ENCODE results near the gene ACAD11.
"Not testable (repeated sequence)": the region's sequence is repeated elsewhere in the genome, so short reads cannot be mapped to it uniquely, and the experiment has no call there.

Gene ACAD11

DNA sequence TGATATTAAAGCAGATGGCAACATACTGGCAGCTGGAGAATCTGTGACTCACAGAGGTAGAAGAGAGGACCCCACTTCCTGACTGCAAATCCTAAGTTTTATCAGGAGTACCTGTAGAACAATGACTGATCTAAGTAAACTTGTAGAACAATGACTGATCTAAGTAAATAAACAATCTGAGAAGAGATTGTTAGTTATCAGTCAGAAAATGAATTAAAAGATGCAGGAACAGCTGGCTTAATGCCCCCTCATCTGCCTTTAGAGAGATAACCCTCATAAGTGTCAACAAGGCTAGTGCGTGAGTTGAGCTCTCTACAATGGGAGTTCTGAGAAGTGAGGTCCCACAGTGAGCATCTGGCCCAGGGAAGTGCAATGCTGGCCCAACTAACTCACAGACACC is 14.6 kb downstream of the ACAD11 start:
- DNase-seq (ENCODE audit: low read depth in 2 of 2): no peak

DNA sequence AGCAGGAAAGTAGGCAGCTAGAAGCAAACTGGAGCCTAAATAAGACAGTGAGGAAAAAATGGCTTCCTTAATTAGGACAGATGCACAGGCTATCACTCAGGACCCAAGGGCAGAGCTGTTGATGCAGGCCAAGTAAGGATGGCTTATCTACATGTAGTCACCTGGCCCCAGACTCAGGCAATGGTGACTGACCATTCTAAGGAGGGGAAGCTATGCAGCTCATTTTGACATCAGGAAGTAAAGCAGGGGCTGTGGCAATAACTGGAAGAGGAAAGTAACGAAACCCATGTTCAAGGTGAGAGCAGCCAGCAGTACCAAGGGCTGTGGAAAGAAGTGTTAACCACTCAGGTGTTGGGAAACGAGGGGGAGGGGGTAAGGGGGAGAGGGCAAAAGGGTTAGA is 16.2 kb downstream of the ACAD11 start:
- DNase-seq (ENCODE audit: low read depth in 2 of 2): no peak

DNA sequence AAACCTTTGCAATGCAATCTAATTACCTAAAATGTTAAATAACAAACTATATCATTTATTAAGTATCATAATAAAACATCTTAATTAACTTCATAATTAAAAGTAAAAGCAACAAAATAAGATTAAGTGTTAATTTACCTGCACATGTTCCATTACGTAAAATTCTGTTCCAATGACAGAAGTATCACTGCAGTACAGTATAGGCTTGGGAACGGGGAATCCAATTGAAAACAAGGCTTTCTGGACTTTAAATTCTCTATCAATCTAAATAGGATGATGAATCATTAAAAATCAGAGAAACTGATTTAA is 17.1 kb downstream of the ACAD11 start:
- DNase-seq (ENCODE audit: low read depth in 2 of 2): no peak

DNA sequence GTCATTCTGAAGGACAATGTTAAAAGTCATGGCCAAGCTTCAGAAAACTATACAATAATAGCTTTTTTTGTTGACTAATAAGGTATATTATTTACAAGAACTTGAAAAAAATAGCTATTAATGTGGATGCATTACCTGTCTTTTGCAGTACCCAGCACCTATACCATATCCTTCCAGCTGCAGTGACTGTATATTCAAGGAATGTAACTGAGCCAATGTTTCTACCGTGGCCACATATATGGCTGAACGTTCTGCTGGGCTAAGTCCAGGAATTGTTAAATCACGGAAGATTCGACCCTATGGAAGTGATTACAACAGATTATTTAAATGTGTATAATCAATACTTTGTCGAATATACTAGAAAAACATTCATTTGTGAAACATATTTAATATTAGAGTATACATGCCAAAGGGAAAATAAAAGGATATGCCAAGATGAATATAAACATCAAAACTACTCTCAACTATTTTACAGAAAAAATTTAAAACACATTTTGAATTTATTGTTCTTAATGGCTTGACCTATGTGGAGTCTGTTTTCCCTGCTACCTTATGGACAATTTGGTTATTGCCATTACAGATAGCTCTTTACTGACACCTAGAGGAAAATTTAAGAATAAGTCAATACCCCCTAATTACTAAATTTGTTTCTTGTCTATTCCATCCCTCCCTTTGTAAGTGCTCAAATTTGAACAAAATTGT is 17.6 kb downstream of the ACAD11 start:
- no peak for DNase-seq (ENCODE audit: low read depth in 2 of 2)

DNA sequence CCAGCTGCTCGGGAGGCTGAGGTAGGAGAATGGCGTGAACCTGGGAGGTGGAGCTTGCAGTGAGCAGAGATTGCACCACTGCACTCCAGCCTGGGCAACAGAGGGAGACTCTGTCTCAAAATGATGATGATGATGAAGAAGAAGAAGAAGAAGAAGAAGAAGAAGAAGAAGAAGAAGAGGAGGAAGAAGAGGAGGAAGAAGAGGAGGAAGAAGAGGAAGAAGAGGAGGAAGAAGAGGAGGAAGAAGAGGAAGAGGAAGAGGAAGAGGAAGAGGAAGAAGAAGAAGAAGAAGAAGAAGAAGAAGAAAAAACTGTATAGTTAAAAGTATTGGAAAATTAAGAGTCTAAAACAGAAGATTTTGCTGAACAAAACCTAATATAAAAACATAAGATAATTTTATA is 18.2 kb downstream of the ACAD11 start:
- not testable (repeated sequence) for DNase-seq (ENCODE audit: low read depth in 2 of 2)

DNA sequence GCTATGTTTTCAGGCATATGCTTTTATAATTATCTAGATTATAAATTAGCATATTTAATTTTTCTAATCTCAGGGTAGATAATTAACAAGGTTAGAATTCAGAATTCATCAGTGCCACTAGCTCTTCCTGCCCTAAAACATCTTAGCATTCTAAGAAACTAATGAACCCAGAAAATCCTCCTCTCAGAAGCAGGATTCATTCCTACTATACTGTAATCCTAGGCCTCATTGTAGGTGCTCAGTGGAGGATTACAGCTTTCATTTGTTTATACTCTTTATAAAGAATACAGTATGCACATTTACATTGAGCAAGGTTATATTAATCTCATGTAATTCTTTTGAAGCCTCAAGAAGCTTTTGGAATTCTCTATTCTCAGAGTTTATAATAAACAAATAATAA is 20.9 kb downstream of the ACAD11 start:
- DNase-seq (ENCODE audit: low read depth in 2 of 2): no peak

DNA sequence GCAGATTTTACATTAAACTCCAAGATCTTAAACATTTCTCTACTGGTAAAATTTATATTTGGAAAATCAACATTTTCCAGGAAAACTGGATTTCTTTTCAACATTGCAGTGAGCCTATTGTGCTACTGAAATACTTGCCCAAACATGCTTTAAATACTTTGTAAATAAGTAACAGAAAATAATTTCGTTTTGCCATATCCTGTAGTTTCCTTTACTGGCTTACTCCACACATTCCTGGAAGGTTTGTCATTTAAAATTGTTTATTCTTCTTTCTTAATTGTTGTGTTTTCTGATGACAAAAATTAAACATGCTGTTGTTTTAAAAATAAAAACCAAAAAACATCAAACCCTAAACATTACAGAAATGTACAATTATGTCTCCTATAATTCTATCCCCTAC is 22.0 kb downstream of the ACAD11 start:
- DNase-seq (ENCODE audit: low read depth in 2 of 2): no peak

DNA sequence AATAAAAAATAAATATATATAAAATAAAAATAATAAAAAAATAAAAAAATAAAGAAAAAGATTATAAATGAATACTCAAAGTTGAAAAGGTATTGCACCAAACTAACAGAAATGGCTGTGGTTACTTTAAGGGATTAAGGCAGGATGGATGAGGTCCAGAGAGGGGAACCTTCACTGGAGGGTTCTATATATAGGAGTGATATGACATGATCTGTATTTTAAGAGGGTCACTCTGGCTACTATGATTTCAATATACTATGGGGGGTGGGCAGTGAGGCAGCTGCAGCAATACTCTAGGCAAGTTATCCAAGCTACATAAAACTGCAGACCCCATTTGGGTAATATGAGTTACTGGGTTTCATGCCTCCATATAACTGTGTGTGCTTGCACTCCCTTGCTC is 24.6 kb downstream of the ACAD11 start:
- no peak for DNase-seq (ENCODE audit: low read depth in 2 of 2)

DNA sequence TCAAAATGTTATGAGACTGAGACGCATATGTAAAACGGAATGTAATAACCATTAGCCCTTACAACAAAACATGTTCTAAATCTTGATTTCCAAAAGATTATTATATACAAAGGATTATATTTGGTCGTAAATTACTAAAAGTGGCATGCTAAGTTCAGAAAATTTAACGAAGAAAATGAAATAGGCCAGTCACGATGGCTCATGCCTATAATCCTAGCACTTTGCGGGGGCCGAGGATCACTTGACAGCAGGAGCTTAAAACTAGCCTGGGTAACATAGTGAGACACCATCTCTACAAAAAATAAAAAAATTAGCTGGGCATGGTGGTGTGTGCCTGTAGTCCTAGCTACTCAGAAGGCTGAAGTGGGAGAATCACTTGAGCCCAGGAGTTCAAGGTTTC is 29.0 kb downstream of the ACAD11 start:
- DNase-seq (ENCODE audit: low read depth in 2 of 2): no peak

DNA sequence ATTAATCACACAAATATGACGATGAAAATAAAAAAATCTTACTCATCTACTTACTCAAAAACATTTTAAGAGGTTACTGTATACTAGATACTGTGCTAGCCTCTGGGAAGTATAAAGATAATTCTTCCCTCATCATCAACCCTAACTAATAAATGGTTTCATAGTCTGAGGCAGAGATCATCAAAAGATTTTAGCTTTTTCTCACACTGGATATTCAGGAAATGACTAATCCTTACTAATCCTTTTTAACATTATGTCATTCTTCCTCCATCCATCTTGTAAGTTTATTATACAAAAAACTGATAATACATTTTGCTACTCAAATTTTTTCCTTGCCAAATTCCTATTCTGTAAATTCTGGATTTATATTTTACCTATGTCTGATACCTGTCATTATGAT is 29.7 kb downstream of the ACAD11 start:
- no peak for DNase-seq (ENCODE audit: low read depth in 2 of 2)

DNA sequence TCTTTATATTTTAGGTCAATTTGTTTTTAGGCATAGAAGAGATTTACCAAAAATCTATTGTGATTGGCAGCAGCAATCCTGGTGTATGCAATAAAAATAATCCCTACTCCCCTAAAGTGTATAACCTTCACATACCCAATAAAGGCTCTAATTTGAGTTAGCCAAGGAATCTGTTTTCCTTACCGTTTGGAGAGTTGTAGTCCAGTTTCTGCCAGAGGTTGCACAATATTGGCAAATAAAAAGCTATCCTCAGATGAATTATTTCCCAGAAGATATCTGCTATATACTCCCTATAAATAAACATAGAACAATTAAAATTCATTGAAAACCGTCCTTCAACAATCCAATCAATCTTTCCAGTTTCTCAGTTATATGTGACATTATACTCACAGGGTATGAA is 31.5 kb downstream of the ACAD11 start:
- no peak for DNase-seq (ENCODE audit: low read depth in 2 of 2)

DNA sequence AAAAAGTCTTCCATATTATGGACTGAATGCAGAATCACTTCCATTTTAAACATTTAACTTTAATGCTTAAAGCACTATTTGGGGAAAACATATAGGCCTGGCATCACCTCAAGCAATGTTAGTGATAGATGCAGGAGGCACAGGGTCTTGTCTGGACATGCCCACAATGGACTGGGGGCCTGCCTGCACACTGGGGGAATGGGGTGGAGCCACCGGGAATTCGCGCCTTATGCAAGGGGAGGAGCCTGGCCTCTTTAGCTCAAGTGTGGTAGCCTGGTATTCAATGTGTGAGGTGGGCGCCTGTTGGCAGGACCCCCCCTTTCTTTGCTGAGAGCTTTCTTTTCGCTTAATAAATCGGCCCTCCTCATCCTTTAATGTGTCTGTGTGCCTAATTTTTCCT is 32.7 kb downstream of the ACAD11 start:
- no peak for DNase-seq (ENCODE audit: low read depth in 2 of 2)

DNA sequence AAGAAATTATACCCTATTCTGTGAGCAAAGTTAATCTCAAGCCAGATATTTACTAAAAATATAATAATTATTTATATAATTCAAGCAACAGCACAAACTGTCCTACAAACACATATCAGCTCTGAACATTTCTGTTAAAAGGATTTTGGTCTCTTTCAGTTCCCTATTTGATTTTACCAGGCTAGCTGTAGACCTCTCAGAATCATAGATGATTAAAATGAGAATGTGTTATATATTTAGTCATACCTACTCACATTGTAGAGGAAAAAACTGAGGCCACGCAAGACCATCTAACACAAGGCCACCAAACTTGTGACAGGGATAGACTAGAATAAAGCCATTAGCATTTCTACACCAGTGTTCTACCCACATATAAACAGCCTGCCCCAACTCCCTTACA is 34.0 kb downstream of the ACAD11 start:
- DNase-seq (ENCODE audit: low read depth in 2 of 2): no peak

DNA sequence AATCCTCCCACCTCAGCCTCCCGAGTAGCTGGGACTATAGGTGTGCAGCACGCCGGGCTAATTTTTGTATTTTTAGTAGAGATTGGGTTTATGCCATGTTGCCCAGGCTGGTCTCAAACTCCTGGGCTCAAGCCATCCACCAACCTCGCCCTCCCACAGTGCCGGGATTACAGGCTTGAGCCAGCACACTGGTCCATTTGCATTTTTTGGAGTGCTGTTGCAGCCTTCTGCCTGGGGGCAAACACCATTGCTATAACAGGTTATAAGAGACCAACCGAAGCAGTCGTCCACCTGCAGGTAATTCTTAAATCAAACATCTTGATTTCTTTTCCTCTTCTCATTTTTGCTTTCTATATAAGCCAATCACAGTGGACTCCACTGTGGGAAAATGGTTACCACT is 34.8 kb downstream of the ACAD11 start:
- DNase-seq (ENCODE audit: low read depth in 2 of 2): no peak

DNA sequence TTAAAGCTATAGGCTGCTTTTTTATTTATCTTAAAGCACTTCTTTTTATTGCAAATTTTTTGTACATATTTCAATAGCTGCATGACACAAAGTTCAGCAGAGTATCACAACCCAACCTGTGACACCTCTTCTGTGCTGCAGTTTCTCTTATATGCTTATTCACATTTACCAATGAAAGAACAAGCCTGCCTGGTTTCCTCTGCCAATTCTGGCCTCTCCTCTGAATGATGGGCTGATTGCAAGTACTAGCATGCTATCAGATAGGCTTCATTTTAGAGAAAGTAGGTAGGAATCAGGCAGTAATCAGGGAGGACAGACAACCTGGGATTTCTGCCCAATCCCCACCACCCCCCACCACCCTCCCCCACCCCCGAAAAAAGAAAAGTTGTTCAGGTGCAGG is 36.0 kb downstream of the ACAD11 start:
- DNase-seq (ENCODE audit: low read depth in 2 of 2): no peak

DNA sequence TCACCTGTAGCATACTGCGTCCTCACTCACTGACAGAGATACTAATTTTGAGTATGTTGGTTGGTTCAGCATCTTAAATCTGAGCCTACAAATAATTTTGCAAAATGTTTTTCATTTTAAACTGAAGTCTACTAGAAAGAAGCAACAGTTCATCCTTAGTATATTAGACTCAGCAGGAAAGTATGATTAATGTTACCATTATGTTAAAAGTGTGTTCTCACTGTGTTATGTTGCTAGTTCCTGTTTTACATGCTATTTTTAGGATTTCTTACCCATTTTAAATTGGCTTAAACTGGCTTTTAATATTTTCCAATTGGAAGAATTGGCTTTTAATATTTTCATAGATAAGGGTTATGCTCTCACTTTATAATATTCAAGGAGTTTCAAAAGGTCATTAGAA is 36.8 kb downstream of the ACAD11 start:
- DNase-seq (ENCODE audit: low read depth in 2 of 2): no peak

DNA sequence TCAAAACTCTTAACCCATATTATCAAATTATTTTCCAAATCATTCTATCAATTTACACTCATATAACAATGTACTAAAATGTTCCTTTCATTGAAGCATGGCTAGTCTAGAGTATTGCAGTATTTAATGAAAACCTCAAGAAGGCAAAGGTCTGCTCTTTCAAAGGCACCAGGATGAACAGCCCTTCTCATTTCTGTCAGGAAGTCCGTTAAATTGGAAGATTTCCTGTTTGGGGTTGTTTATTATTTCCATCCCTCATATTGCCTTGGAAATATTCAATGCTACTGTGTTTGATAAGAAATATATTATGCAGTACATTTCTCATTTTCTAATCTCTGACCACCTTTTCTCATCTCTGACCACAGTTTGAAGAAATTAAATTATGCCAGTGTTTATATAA is 37.5 kb downstream of the ACAD11 start:
- no peak for DNase-seq (ENCODE audit: low read depth in 2 of 2)

DNA sequence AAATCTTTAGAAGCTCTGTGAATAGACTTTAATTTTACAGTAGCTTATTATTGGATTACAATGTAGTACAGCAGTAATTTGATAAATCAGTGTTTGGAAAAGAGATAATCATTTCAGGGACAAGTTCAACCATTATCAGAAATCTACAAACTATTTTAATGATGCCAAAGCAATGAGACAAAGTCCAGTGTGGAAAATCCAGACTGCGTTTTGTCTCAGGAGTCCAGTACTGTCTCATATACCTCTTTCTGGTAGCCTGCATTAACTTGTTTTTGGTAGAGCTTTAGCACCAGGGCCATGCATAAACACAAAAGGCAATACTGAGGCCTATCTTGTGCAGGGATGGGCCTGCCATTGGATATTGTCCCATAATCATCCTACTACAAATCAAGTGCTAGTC is 42.8 kb downstream of the ACAD11 start:
- DNase-seq (ENCODE audit: low read depth in 2 of 2): no peak

DNA sequence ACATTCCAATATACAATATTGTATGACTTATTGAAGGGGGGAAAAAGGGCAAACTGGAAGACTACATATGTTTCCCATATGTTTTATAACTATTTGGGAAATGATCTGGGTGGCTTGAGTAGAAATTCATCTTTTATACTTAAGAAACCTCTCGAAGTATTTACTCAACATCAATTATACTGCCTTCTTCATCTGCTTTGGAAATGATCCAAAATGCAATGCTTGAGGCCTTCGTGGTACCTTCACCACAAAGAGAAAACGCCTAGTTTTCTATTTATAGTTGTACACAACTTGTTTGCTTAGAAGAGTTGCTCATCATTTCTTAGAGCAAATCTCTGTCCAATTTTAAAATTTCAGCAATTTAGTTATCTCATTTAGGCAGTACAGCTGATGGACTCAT is 43.7 kb downstream of the ACAD11 start:
- DNase-seq (ENCODE audit: low read depth in 2 of 2): no peak

DNA sequence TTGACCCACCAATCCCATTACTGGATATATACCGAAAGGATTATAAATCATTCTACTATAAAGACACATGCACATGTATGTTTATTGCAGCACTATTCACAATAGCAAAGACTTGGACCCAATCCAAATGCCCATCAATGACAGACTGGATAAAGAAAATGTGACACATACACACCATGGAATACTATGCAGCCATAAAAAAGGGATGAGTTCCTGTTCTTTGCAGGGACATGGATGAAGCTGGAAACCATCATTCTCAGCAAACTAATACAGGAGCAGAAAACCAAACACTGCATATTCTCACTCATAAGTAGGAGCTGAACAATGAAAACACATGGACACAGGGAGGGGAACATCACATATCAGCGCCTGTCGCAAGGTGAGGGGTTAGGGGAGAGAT is 44.3 kb downstream of the ACAD11 start:
- not testable (repeated sequence) for DNase-seq (ENCODE audit: low read depth in 2 of 2)

DNA sequence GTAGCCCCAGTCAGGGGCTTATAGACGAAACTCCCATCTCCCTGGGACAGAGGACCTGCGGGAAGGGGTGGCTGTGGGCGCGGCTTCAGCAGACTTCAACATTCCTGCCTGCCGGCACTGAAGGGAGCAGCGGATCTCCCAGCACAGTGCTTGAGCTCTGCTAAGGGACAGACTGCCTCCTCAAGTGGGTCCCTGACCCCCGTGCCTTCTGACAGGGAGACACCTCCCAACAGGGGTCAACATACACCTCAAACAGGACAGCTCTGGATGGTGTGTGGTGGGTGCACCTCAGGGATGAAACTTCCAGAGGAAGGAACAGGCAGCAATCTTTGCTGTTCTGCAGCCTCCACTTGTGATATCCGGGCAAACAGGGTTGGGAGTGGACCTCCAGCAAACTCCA is 53.0 kb downstream of the ACAD11 start:
- DNase-seq (ENCODE audit: low read depth in 2 of 2): not testable (repeated sequence)

DNA sequence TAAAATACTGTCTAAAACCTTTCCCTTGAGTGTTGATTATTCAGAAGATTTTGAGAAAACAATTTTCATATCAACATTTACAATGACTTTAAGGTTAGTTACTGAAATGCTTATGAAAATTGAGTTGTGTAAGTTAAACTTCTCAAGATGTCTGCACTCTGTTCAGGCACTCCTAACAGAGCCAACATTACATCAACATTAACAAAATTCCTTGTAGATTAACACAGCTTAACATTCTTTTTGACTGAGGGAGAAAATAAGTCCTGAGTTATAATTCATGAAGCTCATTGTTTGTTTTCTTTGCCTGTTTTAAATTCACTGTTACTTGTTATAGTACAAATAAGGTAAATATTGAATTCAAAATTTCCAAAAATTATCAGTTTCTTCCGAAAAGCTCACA is 53.5 kb downstream of the ACAD11 start:
- DNase-seq (ENCODE audit: low read depth in 2 of 2): no peak

DNA sequence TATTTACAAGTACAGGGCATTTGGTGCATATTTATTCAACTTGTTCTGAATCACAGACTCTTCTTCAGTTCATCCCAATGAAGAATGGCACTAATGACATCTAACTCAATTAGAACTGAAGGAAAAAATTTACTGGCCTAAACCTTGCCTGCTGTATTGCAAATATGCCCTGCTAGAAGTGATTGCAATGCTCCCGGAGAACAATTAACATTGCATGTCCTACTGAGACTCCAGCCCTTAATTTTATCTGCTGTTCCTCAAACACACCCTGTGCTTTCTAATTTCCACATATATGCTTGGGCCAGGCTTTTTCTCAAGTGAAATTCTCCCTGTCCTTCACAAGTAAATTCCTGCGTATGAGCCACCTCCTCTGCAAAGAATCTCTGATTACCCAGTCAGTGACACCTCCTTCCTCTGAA is 54.2 kb downstream of the ACAD11 start:
- DNase-seq (ENCODE audit: low read depth in 2 of 2): no peak

DNA sequence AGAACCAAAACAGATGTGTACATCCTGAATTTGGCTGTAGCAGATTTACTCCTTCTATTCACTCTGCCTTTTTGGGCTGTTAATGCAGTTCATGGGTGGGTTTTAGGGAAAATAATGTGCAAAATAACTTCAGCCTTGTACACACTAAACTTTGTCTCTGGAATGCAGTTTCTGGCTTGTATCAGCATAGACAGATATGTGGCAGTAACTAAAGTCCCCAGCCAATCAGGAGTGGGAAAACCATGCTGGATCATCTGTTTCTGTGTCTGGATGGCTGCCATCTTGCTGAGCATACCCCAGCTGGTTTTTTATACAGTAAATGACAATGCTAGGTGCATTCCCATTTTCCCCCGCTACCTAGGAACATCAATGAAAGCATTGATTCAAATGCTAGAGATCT is 59.0 kb downstream of the ACAD11 start:
- not testable (repeated sequence) for DNase-seq (ENCODE audit: low read depth in 2 of 2)

DNA sequence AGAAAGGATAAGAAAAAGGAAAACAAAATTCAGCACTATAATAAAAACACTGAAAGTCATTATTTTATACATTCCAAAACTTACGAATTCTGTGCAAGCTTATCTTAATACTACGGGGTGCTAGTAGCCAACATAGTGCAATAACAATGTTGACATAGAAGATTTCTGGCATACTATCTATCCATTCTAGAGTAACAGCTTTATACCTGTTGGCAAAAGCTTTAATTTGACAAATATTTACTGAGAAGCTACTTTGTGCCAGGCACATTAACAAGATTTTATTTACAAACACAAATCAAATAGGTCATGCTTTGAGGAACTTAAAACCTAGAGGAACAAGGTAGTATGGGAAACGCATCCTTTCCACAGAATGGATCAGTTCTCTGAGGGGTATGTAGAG is 61.4 kb downstream of the ACAD11 start:
- DNase-seq (ENCODE audit: low read depth in 2 of 2): no peak
